ENCODE results near the gene RAB18. TPM values are rescaled to one million over a fixed set of nuclear protein-coding genes. Genes with fewer than 3 reads are reported as not detected.

The RAB18 gene
- total RNA-seq: 43.7 and 59.2 TPM in 2 replicates

GRCh38 chr10:27504007-27504807 is at the start of gene RAB18:
Gene RAB18 (plus strand): TSS chr10:27504304. CDS start chr10:27504370, 66 bp downstream.

Other genes with a start within 250 kb of the RAB18 start
- gene MKX, start 241.5 kb downstream of the RAB18 start, total RNA-seq: not detected in 2 replicates

All from cardiac ventricle fibroblast (primary cell).